Measurements from ENCODE around the gene LIPE.

Gene LIPE

GRCh38 chr19:42360787-42361544 lies 66.2 kb downstream of the LIPE start:
- in situ Hi-C loops (cut with MboI; ENCODE audit: low sequenced_read_pairs), result no loop called here

GRCh38 chr19:42357290-42357689 lies 69.9 kb downstream of the LIPE start:
- in situ Hi-C loops (cut with MboI; ENCODE audit: low sequenced_read_pairs), result no loop called here

GRCh38 chr19:42356686-42357085 lies 70.5 kb downstream of the LIPE start:
- in situ Hi-C loops (cut with MboI; ENCODE audit: low sequenced_read_pairs), result no loop called here

GRCh38 chr19:42355896-42356295 lies 71.3 kb downstream of the LIPE start:
- in situ Hi-C loops (cut with MboI; ENCODE audit: low sequenced_read_pairs), result no loop called here

- in situ Hi-C loops (cut with MboI; ENCODE audit: low sequenced_read_pairs), result no loop called here
These were observed 73.7 kb downstream of the LIPE start for GRCh38 chr19:42353341-42354015.

GRCh38 chr19:42352301-42353259 lies 74.6 kb downstream of the LIPE start:
- in situ Hi-C loops (cut with MboI; ENCODE audit: low sequenced_read_pairs), result no loop called here
